IMR-90 (cell line): ENCODE measurements around the gene COL18A1. TPM values are rescaled to one million over a fixed set of nuclear protein-coding genes. Genes with fewer than 3 reads are reported as not detected.

ENCODE experiments used
- ATAC-seq: fragments of 200-7000 bp; cut with Tn5 transposase; 2 replicates; pipeline ENCODE4 v1.9.1; 2020; ENCODE audit warnings: low read depth, mild to moderate bottlenecking, moderate library complexity
- BruUV-seq: library from RNA; stranded (reverse); fragments of 400-500 nt; replicated peaks from 2 replicates; lab custom pipeline; 2021; lab: Mats Ljungman, UMichigan
- CTCF ChIA-PET: fragments of 300-600 bp; formaldehyde crosslinking; extraction: SDS; loops from one replicate; lab custom pipeline; 2021; ENCODE audit warnings: antibody characterized with exemption; lab: Yijun Ruan, JAX
- POLR2A ChIA-PET: fragments of 300-600 bp; sonication (Branson Sonifier 250); formaldehyde crosslinking; loops from one replicate; lab custom pipeline; 2022; ENCODE audit warnings: antibody characterized with exemption; ENCODE audit not compliant: unreplicated experiment; lab: Charles Lee
- DNase-seq: peaks from one replicate; pipeline ENCODE4 v3.0.0; 2013
- H2AFZ ChIP-seq: replicated peaks from 2 replicates; pipeline ENCODE3; 2013; ENCODE audit warnings: low read length, mild to moderate bottlenecking; ENCODE audit not compliant: poor library complexity
- H2AK5ac ChIP-seq: 2 replicates; pipeline ENCODE4 v1.6.1; 2013; ENCODE audit warnings: low read depth, low read length, inconsistent platforms
- H2AK9ac ChIP-seq: replicated peaks from 2 replicates; pipeline ENCODE3; 2013; ENCODE audit warnings: mild to moderate bottlenecking, low read depth, low read length, moderate library complexity; ENCODE audit not compliant: poor library complexity
- H2BK120ac ChIP-seq: 2 replicates; pipeline ENCODE4 v1.6.1; 2013; ENCODE audit warnings: low read depth, low read length, inconsistent platforms
- H2BK15ac ChIP-seq: 3 replicates; pipeline ENCODE4 v1.6.1; 2013; ENCODE audit warnings: low read depth, low read length, inconsistent platforms
- H2BK20ac ChIP-seq: 2 replicates; pipeline ENCODE4 v1.6.1; 2013; ENCODE audit warnings: low read depth, mild to moderate bottlenecking, inconsistent platforms, low read length, moderate library complexity
- H2BK5ac ChIP-seq: 2 replicates; pipeline ENCODE4 v1.6.1; 2013; ENCODE audit warnings: mild to moderate bottlenecking, low read depth, low read length, inconsistent platforms; ENCODE audit not compliant: poor library complexity, severe bottlenecking
- H3K14ac ChIP-seq: replicated peaks from 2 replicates; pipeline ENCODE4 v1.6.1; 2013; ENCODE audit warnings: low read depth, low read length, inconsistent platforms
- H3K18ac ChIP-seq: 2 replicates; pipeline ENCODE4 v1.6.1; 2013; ENCODE audit warnings: low read depth, low read length, control low read depth
- H3K23ac ChIP-seq: 2 replicates; pipeline ENCODE4 v1.6.1; 2013; ENCODE audit warnings: low read depth, low read length, inconsistent platforms
- H3K27ac ChIP-seq: 2 replicates; pipeline ENCODE4 v1.5.1; 2013; ENCODE audit warnings: mild to moderate bottlenecking, control low read depth, low read length; ENCODE audit not compliant: insufficient read depth
- H3K27me3 ChIP-seq: 2 replicates; pipeline ENCODE4 v1.6.1; 2013; ENCODE audit warnings: low read length; ENCODE audit not compliant: control insufficient read depth, insufficient read depth
- H3K36me3 ChIP-seq: 2 replicates; pipeline ENCODE4 v1.6.1; 2013; ENCODE audit warnings: low read length, mixed read lengths; ENCODE audit not compliant: control insufficient read depth, insufficient read depth
- H3K4ac ChIP-seq: 2 replicates; pipeline ENCODE4 v1.6.1; 2013; ENCODE audit warnings: low read depth, low read length, inconsistent platforms
- H3K4me1 ChIP-seq: 2 replicates; pipeline ENCODE4 v1.6.1; 2013; ENCODE audit warnings: low read length, mixed read lengths; ENCODE audit not compliant: control insufficient read depth, insufficient read depth
- H3K4me2 ChIP-seq: 2 replicates; pipeline ENCODE4 v1.6.1; 2013; ENCODE audit warnings: low read depth, mild to moderate bottlenecking, control low read depth, low read length, moderate library complexity
- H3K4me3 ChIP-seq: 2 replicates; pipeline ENCODE4 v1.5.1; 2013; ENCODE audit warnings: low read depth, mild to moderate bottlenecking, control low read depth, low read length, moderate library complexity; ENCODE audit not compliant: insufficient read depth
- H3K56ac ChIP-seq: 2 replicates; pipeline ENCODE4 v1.6.1; 2013; ENCODE audit warnings: low read length, inconsistent platforms; ENCODE audit not compliant: insufficient read depth; ENCODE audit errors: extremely low read depth
- H3K79me1 ChIP-seq, 2 experiments: 2 replicates each; pipeline ENCODE4 v1.6.1; 2013; ENCODE audit warnings: low read length in 2 of 2, inconsistent platforms in 1 of 2, low read depth in 1 of 2
- H3K9ac ChIP-seq: 2 replicates; pipeline ENCODE4 v1.6.1; 2013; ENCODE audit warnings: low read depth, low read length, control low read depth
- H3K9me1 ChIP-seq: 2 replicates; pipeline ENCODE4 v1.6.1; 2013; ENCODE audit warnings: low read length, inconsistent platforms; ENCODE audit not compliant: insufficient read depth
- H3K9me3 ChIP-seq: 2 replicates; pipeline ENCODE4 v1.6.1; 2013; ENCODE audit warnings: low read length; ENCODE audit not compliant: control insufficient read depth, insufficient read depth
- H4K20me1 ChIP-seq: 2 replicates; pipeline ENCODE4 v1.6.1; 2013; ENCODE audit warnings: low read length, inconsistent platforms; ENCODE audit not compliant: insufficient read depth
- H4K5ac ChIP-seq: 2 replicates; pipeline ENCODE4 v1.6.1; 2013; ENCODE audit warnings: mild to moderate bottlenecking, low read depth, low read length, control low read depth
- H4K8ac ChIP-seq, 2 experiments: 2 replicates each; pipeline ENCODE4 v1.6.1; 2013; ENCODE audit warnings: low read depth in 2 of 2, low read length in 2 of 2, control low read depth in 1 of 2, inconsistent platforms in 1 of 2
- H4K91ac ChIP-seq: 2 replicates; pipeline ENCODE4 v1.6.1; 2013; ENCODE audit warnings: low read depth, low read length, inconsistent platforms; ENCODE audit not compliant: insufficient read depth
- BHLHE40 ChIP-seq: fragments of 150-350 bp; IDR thresholded peaks from 2 replicates; pipeline ENCODE4 v1.6.1; 2016; ENCODE audit warnings: mild to moderate bottlenecking, low read depth, low read length
- CHD1 ChIP-seq: IDR thresholded peaks from 2 replicates; pipeline ENCODE4 v1.6.1; 2012; ENCODE audit warnings: low read depth, low read length, improper control_type of control experiment
- FOS ChIP-seq: fragments of 150-350 bp; IDR thresholded peaks from 2 replicates; pipeline ENCODE4 v1.6.1; 2016; ENCODE audit warnings: low read depth, low read length
- MAZ ChIP-seq: IDR thresholded peaks from 2 replicates; pipeline ENCODE4 v1.6.1; 2012; ENCODE audit warnings: low read depth, mild to moderate bottlenecking, low read length, improper control_type of control experiment, moderate library complexity, borderline replicate concordance
- MXI1 ChIP-seq: IDR thresholded peaks from 2 replicates; pipeline ENCODE4 v1.6.1; 2012; ENCODE audit warnings: low read depth, mild to moderate bottlenecking, low read length, moderate library complexity, borderline replicate concordance
- NFE2L2 ChIP-seq: fragments of 150-350 bp; IDR thresholded peaks from 2 replicates; pipeline ENCODE4 v1.6.1; 2016; ENCODE audit warnings: low read depth, mild to moderate bottlenecking, low read length
- POLR2A ChIP-seq: IDR thresholded peaks from 2 replicates; pipeline ENCODE4 v1.6.1; 2012; ENCODE audit warnings: mild to moderate bottlenecking, low read depth, low read length
- RCOR1 ChIP-seq: IDR thresholded peaks from 2 replicates; pipeline ENCODE4 v1.6.1; 2012; ENCODE audit warnings: mild to moderate bottlenecking, low read length, improper control_type of control experiment; ENCODE audit not compliant: insufficient replicate concordance
- RFX5 ChIP-seq: IDR thresholded peaks from 2 replicates; pipeline ENCODE4 v1.8.0; 2012; ENCODE audit warnings: low read depth, mild to moderate bottlenecking, low read length, moderate library complexity
- SMC3 ChIP-seq: fragments of 150-350 bp; IDR thresholded peaks from 2 replicates; pipeline ENCODE4 v1.6.1; 2016; ENCODE audit warnings: low read depth, mild to moderate bottlenecking, antibody characterized with exemption, low read length, moderate library complexity
- WGBS, 2 experiments: methylation state at CpG; one replicate each; pipeline versions ENCODE4 v1.1.5 to v1.1.7; 2013; ENCODE audit warnings: missing lambda C conversion rate in 2 of 2; ENCODE audit not compliant: insufficient read length in 1 of 2; ENCODE audit errors: extremely low coverage in 2 of 2; 5-methylcytosine and 5-hydroxymethylcytosine counted together
- dilution Hi-C: fragments of 300-500 bp; cut with HindIII; formaldehyde crosslinking; loops from one replicate; pipeline ENCODE4 v1.14.3; 2018; ENCODE audit warnings: low sequenced_read_pairs; ENCODE audit not compliant: unreplicated experiment
- in situ Hi-C: fragments of 300-500 bp; cut with MboI; formaldehyde crosslinking; loops from 3 replicates; pipeline ENCODE4 v1.14.3; 2019; ENCODE audit warnings: low sequenced_read_pairs, inconsistent platforms, mixed read lengths
- intact Hi-C: fragments of 100-400 bp; cut with micrococcal nuclease; formaldehyde crosslinking; loops from 2 replicates; pipeline ENCODE4 v1.10.0; 2022
- polyA plus RNA-seq, 3 experiments: library from polyadenylated mRNA; depleted of rRNA; stranded (reverse); fragments of >200 nt; gene quantifications; 2 replicates each; pipeline ENCODE4 v1.2.3, GENCODE V29; 2012; ENCODE audit warnings: low replicate concordance in 1 of 3
- total RNA-seq: library from RNA; depleted of rRNA; stranded (reverse); fragments of >200 nt; gene quantifications from 2 replicates; pipeline ENCODE4 v1.2.3, GENCODE V29; 2012
- TF ChIP-seq, protein P1 (sequence below): fragments of 150-350 bp; IDR thresholded peaks from 2 replicates; pipeline ENCODE4 v1.6.1; 2016; ENCODE audit warnings: low read depth, mild to moderate bottlenecking, low read length, moderate library complexity, borderline replicate concordance
- TF ChIP-seq, protein P2 (sequence below): conservative IDR thresholded peaks from 2 replicates; pipeline ENCODE4 v1.5.1; 2012; ENCODE audit warnings: mild to moderate bottlenecking, low read depth, low read length, improper control_type of control experiment

The COL18A1 gene
- total and polyA plus RNA-seq, 2 of the 4 experiments (the other 2 are of a cell fraction): 4.3 to 46.7 TPM

DNA sequence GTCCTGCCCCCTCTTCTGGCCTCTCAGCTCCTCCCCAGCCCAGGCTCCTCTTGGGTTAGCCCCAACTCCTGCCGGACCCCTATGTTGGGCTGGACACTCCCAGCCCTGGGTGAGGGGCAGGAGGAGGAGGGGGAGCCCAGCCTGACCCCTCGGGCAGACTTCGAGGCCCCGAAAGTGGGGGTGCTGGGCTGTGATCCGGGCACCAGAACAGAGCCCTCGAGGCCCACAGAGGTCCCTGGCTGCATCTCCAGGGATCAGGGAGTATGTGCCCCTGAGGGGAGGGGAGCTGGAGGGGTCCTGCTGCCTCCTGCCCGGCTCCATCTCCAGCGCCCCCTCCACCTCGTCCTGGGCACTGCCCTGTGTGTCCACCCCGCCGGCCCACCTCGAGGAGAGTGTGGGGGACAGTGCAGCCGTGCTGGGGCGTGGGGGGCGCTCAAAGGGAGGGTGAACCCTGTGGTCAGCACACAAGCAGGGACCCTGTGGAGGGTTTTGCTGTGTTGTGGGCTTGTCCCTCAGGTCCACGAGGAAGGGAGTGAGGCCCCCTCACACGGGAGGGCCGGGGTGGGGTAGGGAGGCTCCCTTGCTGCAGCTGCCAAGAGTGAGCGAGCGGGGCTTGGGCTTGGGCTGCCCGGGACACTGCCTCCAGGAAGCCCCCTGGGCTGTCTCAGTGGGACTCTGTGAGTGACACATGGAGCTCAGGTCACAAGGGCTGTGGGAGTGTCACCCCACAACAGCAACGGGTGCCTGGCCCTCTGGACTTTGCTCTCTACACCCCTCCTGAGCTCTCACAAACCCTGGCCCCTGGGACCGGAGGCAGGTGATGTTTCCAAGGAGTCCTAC, 54.4 kb downstream of the COL18A1 start (continued):
- TF ChIP-seq RFX5: no peak
- TF ChIP-seq MXI1: no peak

DNA sequence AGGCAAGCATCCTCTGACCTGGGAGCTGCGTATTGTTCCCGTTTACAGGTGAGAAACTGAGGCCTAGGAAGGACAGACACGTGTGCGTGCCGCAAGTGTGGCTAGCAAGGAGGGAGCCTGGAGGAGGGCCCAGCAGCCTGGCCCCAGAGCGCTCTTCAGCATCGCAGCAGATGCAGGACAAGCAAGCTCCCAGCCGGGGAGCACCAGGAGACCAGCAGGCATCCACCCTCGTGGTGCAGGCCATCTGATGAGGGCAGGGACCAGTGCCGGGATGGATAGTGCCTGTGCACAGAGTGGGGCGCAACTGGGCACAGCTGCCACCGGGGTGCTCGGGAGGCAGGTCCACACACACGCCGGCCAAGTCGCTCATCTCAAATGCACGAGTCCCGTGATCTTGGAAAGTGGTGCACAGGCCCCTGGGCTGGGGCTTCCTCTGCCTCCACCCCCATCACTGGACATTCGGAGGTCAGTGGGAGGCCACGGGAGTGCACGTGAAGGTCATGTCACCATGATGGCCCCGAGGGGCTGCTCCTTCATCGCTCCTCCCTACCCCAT, 55.1 kb downstream of the COL18A1 start:
- Histone ChIP-seq H4K8ac (peak overlapping the region; percentile 31 to 67; a peak in 2 of 4 replicates), H3K9me1 (peaks cover 17% of the 10 kb centered on the region), H3K18ac (peak overlapping the region; percentile 82), H4K5ac (peak overlapping the region; percentile 82), H3K79me1 (peaks cover 11 to 74% of the 10 kb centered on the region in 2 experiments; a peak in 3 of 4 replicates), H3K9me3 (peaks cover 2% of the 10 kb centered on the region; the same call in 1 of the 2 replicates), H4K91ac (peak overlapping the region; percentile 93), H2AFZ (no peak overlapping the region), H3K4me2 (peak overlapping the region; percentile 37), H2BK120ac (peak overlapping the region; percentile 95), H4K20me1 (peaks cover 29% of the 10 kb centered on the region), H3K4me3 (no peak overlapping the region), H2BK5ac (peak overlapping the region; percentile 93), H3K27ac (peak overlapping the region; percentile 83), H3K23ac (peak overlapping the region; percentile 72), H3K4me1 (peaks cover 37% of the 10 kb centered on the region), H2AK9ac (peak overlapping the region; percentile 8), H2AK5ac (peak overlapping the region; percentile 87), H2BK20ac (peak overlapping the region; percentile 98), H3K4ac (peak overlapping the region; percentile 93), H3K9ac (peak overlapping the region; percentile 31; the same call in 1 of the 2 replicates), H3K14ac (peak overlapping the region; percentile 80), H3K56ac (peak overlapping the region; percentile 34; the same call in 1 of the 2 replicates), H3K27me3 (no peaks in the 10 kb centered on the region), H2BK15ac (peak overlapping the region; percentile 66; the same call in 1 of the 3 replicates), H3K36me3 (peaks cover 17% of the 10 kb centered on the region; the same call in 1 of the 2 replicates)
- no TSS peak for BruUV-seq
- intact Hi-C loops: no loop called here
- ChIA-PET POLR2A (no interaction called here), CTCF (no interaction called here)
- ATAC-seq (peak; percentile 2), DNase-seq (no peak)
- 95% methylated on average over 8 of the region's 23 CpGs; no CpG with 5 or more reads in 1 of the 2 experiments for WGBS, 2 experiments
- in situ Hi-C loops: loop anchor here (10.0 kb wide), 1 partner anchor 365 kb away; no protein-coding TSS in a partner anchor
- dilution Hi-C loops: no loop called here
- TF ChIP-seq NFE2L2: no peak
- TF ChIP-seq, protein P1, sequence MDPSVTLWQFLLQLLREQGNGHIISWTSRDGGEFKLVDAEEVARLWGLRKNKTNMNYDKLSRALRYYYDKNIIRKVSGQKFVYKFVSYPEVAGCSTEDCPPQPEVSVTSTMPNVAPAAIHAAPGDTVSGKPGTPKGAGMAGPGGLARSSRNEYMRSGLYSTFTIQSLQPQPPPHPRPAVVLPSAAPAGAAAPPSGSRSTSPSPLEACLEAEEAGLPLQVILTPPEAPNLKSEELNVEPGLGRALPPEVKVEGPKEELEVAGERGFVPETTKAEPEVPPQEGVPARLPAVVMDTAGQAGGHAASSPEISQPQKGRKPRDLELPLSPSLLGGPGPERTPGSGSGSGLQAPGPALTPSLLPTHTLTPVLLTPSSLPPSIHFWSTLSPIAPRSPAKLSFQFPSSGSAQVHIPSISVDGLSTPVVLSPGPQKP: no peak
- TF ChIP-seq BHLHE40: no peak
- no peak for TF ChIP-seq SMC3
- TF ChIP-seq MXI1: no peak
- TF ChIP-seq, protein P2, sequence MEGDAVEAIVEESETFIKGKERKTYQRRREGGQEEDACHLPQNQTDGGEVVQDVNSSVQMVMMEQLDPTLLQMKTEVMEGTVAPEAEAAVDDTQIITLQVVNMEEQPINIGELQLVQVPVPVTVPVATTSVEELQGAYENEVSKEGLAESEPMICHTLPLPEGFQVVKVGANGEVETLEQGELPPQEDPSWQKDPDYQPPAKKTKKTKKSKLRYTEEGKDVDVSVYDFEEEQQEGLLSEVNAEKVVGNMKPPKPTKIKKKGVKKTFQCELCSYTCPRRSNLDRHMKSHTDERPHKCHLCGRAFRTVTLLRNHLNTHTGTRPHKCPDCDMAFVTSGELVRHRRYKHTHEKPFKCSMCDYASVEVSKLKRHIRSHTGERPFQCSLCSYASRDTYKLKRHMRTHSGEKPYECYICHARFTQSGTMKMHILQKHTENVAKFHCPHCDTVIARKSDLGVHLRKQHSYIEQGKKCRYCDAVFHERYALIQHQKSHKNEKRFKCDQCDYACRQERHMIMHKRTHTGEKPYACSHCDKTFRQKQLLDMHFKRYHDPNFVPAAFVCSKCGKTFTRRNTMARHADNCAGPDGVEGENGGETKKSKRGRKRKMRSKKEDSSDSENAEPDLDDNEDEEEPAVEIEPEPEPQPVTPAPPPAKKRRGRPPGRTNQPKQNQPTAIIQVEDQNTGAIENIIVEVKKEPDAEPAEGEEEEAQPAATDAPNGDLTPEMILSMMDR: no peak
- no peak for TF ChIP-seq POLR2A
- no peak for TF ChIP-seq RCOR1
- no peak for TF ChIP-seq FOS
- TF ChIP-seq CHD1: no peak
- TF ChIP-seq MAZ: no peak
